Stimulated activated CD4-positive, alpha-beta T cell treated with anti-CD3 and anti-CD28 coated beads, Interleukin-2, amount 100 ng/mL, for 24 hours (primary cell): ENCODE measurements around the gene EEF1A2.

ENCODE experiments used
- DNase-seq, 2 donors: peaks; one replicate each; pipeline ENCODE4 v3.0.0-alpha.2; 2020

EEF1A2 gene

DNA sequence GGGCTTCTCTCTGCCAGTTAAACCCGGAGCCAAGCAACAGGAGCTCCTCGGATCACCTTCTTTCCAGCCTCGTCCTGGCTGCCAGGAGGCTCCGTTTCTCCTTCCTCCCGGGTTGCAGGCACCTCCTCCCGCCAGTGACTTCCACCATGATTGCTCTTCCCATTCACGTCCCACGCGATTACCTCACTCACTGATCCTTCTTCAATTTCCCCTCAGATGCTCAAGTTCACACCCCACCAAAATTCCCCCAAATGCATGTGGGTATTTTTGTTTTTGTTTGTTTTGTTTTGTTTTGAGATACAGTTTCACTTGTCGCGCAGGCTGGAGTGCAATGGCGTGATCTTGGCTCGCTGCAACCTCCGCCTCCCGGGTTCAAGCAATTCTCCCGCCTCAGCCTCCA lies 51.6 kb downstream of the EEF1A2 start:
- DNase-seq, result no peak

DNA sequence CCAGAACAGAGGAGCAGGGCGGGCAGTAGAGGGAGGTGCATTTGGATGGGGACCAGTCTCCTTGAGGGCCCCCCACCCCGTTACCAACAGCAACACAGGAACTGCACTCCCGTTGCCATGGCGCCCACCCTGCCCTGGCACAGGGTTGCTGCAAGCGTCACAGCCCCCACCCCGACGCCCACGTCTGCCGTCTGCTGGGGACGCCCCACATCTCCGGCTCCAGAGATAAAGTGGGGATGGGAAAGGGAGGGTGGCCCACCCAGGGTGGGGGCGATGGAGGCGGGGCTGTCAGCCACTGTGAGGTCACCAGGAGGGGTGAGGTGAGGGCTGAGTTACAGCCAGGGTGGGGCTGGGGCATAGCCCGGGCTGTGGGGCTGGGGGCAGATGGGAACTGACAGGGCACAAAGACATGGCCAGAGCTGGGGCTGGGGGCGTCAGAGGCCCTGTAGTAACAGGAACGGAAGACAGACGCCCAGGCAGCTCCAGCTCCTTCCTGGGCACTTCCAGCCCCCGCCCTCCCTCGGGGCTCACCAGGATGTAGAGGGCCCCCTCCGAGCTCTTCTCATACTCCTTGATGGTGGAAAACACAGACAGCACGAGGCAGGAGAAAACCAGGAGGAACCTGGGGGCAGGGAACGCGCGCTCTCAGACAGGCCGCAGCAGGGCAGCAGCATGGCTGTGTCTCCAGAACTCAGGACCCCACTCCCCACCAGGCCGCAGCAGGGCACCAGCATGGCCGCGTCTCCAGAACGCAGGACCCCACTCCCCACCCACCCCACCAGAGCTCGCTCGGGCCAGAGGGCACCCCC lies 52.5 kb downstream of the EEF1A2 start:
- no peak for DNase-seq

DNA sequence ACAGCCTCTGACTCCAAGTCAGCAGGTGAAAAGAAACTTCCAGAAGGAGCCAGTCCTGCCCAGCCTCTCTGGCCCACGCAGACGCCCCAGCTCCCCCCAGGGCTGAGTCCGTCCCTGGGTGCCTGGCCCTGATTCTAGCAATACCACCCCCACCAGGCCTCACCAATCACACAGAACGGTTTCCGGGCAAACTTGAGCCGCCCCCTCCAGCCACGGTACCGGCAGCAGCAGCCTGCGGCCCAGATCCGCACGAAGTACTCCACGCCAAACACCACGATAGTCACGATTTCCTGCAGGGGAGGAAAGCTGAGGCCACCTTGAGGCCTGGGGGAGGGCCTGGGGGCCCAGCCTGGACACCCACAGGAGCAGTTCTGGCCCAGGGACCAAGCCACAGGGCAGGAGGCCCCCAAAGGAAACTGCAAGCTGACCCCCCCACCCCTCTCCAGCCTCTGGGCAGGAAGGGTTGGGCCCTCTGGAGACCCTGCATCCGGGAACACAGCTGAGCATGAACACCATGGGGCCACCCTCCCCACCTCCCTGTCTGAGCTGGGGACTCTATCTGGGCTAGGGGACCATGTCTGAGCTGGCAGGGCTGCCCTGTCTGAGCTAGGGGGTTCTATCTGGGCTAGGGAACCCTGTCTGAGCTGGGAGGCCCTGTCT lies 53.7 kb downstream of the EEF1A2 start:
- DNase-seq, result no peak

DNA sequence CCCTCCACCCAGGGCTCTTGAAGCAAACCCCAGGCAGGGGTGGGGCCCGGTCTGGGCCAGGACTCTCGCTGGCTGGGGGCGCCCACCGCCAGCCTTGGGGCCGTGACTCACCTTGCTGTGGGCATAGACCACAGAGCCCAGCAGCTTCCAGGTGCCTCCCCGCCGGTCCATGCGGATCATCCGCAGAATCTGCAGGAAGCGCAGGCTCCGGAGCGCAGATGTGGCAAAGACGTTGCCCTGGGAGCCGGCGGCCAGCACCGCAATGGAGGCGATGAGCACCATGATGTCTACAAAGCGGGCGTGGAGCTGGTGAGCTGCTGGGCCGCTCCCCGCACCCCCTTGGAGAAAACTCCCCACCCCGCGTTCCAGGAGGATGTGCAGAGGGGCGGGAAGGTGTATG lies 54.3 kb downstream of the EEF1A2 start:
- DNase-seq, result no peak

DNA sequence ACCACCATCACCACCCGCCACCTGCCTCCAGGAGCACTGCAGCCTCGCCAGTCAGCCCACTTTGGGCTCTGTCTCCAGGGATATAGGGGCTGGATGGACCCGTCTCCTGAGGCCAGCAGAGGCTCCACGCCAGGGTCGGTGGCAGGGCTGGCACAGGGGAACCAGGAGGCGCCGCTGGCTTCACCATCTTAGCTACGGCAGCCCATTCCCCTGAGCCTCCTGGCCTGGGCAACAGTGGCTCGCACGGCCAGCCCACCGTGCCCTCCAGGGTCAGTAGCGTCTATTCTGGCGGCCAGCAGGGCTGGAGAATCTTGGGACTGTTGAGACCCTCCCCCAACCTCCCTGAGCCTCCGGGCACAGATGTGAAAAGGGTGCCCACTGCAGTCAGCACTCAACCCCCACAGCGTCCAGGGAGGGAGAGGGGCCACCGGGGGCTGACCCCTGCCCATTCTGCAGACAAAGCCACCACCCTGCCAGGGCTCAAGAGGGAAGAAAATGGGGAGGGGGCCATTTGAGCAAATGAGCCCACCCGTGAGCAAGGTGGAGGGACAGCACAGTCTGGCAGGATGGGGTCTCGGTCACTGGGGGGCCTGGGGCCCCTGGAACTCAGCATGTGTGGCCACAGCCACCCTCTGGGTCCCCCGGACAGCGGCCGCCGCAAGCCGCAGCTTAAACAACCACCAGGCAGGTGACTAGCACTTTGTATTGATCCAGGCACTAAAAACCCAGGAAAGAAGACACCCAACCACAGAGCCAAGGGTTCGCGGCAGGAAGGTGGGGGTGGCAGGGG lies 55.1 kb downstream of the EEF1A2 start:
- no peak for DNase-seq

DNA sequence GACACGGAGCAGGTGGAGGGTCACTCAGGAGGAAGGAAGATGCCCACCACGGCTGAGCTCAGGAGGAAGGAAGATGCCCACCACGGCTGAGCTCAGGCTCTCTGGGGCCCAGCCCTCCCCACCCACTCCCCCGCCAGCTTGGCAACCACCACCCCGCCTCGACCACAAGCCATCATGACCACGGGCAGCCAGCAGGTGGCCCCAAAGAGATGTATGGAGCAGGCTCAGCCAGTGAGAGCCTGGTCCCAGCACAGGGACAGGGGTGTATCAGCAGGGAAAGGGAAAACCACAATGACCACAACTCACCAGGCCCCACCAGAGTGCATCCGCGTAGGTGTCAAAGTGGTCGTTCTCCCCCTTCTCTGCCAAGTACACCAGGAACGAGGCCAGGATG lies 56.8 kb downstream of the EEF1A2 start:
- DNase-seq, result peak; percentile 71 to 74

DNA sequence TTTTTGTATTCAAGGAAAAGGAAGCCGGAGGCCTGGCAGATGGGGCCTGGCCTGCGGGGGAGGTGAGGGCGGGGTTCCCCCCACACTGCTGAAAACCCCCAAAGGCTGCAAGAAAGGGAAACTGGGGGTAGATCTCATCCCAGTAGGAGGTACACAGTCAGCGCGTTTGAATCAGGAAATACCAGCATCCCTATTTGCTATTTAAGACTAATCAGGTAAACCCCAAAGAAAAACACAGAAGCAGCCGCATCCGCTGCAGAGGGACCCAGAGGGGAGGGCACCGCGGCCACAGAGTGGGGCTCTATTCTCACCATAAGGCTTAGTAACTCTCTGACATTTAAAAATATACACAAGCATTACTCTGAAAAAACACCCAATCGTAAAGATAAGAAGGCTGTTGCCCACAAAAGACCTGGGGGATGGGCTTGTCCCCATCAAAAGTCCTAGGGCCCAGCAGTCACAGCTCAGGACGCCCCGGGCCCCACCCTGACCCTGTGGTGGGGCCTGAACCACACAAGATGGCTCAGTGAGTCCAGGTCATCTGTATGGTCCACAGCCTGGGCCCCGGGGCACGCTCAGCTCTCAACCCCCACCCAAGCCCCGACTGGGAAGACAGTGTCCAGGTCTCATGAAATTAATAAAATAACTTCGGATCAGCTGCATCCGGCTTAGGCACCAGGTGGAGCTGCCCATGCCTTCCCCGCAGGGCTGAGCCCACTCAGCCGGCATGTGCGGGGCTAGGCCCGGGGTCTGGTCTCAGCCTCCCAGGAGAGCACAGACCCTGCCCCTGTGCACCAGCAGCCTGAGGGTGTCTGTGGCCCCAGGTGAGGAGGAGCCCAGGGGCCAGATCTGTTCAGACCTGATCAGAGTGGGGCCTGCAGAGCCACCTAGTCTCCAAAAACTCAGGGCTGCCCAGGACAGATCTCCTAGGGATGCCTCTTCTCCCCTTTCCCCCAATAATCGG lies 57.5 kb downstream of the EEF1A2 start:
- DNase-seq, result peak; percentile 29 to 40

DNA sequence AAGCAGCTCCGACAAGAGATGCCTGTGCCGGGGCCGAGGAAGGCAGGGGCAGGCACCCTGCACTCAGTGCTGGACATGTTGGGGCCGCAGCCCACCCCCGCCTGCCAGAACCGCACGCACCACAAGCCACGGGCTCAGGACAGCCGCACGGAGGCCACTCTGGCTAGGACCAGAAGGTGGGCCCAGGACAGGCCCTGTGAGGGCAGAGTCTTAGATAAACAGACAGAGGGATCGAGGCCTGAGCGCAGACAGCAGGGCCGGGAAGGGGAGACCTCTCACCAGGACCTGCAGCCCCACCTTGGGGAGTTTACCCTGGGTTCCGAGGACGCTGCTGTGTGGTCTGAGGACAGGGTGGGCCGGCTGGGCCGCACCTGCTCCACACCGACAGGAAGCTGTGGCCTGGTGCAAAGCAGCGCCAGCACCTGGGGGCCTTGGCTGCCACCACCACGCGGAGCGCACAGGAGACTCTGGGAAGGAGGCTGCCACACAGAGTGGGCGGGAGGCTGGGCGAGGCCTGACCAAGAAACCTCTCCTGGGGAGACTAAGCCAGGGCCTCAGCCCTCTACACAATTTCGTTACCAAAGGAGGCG lies 58.4 kb downstream of the EEF1A2 start:
- DNase-seq, result no peak

DNA sequence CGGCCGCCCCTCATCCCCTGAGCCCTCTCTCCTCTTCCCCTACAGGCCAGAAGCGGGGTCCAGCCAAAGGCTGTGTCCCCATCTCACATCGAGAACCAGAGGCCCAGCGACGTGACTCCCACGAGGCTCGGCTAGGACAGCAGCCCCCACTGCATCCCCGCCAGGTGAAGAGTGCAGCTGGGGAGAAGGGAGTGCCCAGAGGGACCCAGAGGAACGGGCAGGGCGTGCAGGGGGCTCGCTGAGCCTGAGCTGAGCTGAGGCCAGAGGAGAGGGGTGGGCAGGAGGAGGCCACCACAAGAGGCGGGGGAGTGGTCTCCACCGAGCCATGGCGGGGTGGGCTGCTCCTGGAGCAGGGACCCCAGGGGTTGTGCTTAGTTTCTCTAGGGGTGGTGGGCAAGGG lies 59.0 kb downstream of the EEF1A2 start:
- DNase-seq, result no peak

DNA sequence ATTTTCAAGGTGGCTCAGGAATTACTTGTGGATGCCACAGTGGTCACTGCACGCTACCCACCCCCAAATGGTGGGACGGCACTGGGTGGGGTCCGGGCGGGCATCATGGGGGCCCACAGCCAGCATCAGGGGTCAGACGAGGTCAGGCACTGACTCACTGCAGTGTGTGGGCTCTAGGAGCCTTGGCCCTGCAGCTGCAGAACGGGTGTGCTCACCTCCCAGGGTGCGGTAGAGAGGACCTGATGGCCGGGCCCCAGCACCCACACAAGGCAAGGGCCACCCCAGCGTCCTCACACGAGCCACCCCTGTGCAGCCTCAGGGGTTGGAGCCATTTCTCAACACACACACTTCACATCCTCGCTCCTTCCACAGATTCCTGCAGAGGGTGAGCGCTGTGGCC lies 60.8 kb downstream of the EEF1A2 start:
- DNase-seq, result no peak
